Ovary (tissue), 9 donors: ENCODE results near the gene S100A14. TPM values are rescaled to one million over a fixed set of nuclear protein-coding genes. Genes with fewer than 3 reads are reported as not detected.
A peak's percentile ranks its signal among the peaks of the same experiment; 100 is the strongest.

ENCODE experiments used
- DNase-seq, 5 donors: peaks; one replicate each; pipeline ENCODE4 v3.0.0-alpha.2; 2019 to 2020
- H3K27ac ChIP-seq, 2 donors: fragments of 200-600 bp; one replicate each; pipeline versions ENCODE4 v1.5.1 to v1.8.0; 2019 to 2022
- H3K27me3 ChIP-seq: fragments of 200-600 bp; one replicate; pipeline ENCODE4 v1.8.0; 2022
- H3K36me3 ChIP-seq: fragments of 200-600 bp; sonication (generic); one replicate; pipeline ENCODE4 v1.5.1; 2019
- H3K4me1 ChIP-seq: one replicate; pipeline ENCODE4 v1.8.1; 2013; ENCODE audit warnings: mild to moderate bottlenecking, moderate library complexity; ENCODE audit not compliant: insufficient read depth
- H3K4me3 ChIP-seq: fragments of 200-600 bp; sonication (generic); one replicate; pipeline ENCODE4 v1.5.1; 2017
- H3K9me3 ChIP-seq, 2 donors: fragments of 200-600 bp in 1 of 2; sonication (generic) in 1 of 2; one replicate each; pipeline versions ENCODE4 v1.5.1 to v1.8.1; 2013 to 2019; ENCODE audit warnings: mild to moderate bottlenecking in 1 of 2, moderate library complexity in 1 of 2
- CTCF ChIP-seq, 3 donors: fragments of 450-650 bp in 2 of 3; fragments of 200-600 bp in 1 of 3; IDR thresholded peaks; one replicate each; pipeline versions ENCODE4 v1.5.1 to v1.8.0; 2016 to 2022; ENCODE audit warnings: antibody characterized with exemption in 3 of 3, mild to moderate bottlenecking in 1 of 3
- EP300 ChIP-seq: sonication (generic); formaldehyde crosslinking; IDR thresholded peaks from one replicate; pipeline ENCODE4 v1.6.1; 2017; ENCODE audit warnings: antibody characterized with exemption
- POLR2A ChIP-seq: fragments of 450-650 bp; IDR thresholded peaks from one replicate; pipeline ENCODE4 v1.6.1; 2017; ENCODE audit warnings: antibody characterized with exemption, mild to moderate bottlenecking, moderate library complexity
- WGBS, 3 donors: extraction: QIAGEN DNeasy Blood & Tissue Kit in 1 of 3; methylation state at CpG; one replicate each; pipeline versions ENCODE4 v1.1.5 to v1.1.7; 2013 to 2017; 5-methylcytosine and 5-hydroxymethylcytosine counted together
- intact Hi-C, 4 donors: fragments of 100-400 bp; cut with DNase I; formaldehyde crosslinking; loops; one replicate each; pipeline versions ENCODE4 v1.11.0 to v1.15.1; 2022 to 2023
- polyA plus RNA-seq, 2 donors: library from polyadenylated mRNA; stranded (reverse); fragments of 200-250 nt in 1 of 2; fragments of 350-450 nt in 1 of 2; fragmentation: Illumina TruSeq in 1 of 2; extraction: RNeasy Lipid Tissue Mini Kit (QIAGEN cat#74804) in 1 of 2; gene quantifications; one replicate each; pipeline ENCODE4 v1.2.3, GENCODE V29; 2013 to 2014
- total RNA-seq, 7 donors: library from RNA; depleted of rRNA in 2 of 7; stranded (reverse); fragments of >200 nt in 2 of 7; fragmentation: NEBNext Ultra II Directional in 3 of 7; extraction: Animal tissue kit (Norgen Biotek cat#: 25700) in 3 of 7; gene quantifications; one replicate each; pipeline versions ENCODE4 v1.1.0 to v1.2.4, GENCODE V29; 2016 to 2023
- donor health status: DM: no; HTN: no; CAD: no; lungs with moderate emphysema.
- donor health status: DM: no; HTN: no; CAD: no.
- donor health status: Bipolar disorder and iron deficiency.
- donor health status: DM: yes; HTN: yes; CAD: no.
- donor health status: DM: no; HTN: no; CAD: no.
- donor health status: DM: yes; HTN: yes; CAD: no.

The S100A14 gene
- total and polyA plus RNA-seq, 9 donors: 0.40 to 19.8 (median 2.1) TPM; not detected in 2

- DNase-seq: peak in 1 of 5 donors; percentile 33
- TF ChIP-seq EP300: no peak
- TF ChIP-seq CTCF (IDR thresholded peaks at IDR 0.05): no peak
- TF ChIP-seq POLR2A: no peak
- 16 to 52% (median 28%) methylated on average over 3 of the region's 3 CpGs for WGBS, 3 donors
- H3K4me1 ChIP-seq: peaks cover 3% of the 10 kb centered on the region
- H3K4me3 ChIP-seq: no peak overlapping the region
- H3K9me3 ChIP-seq: no peaks in the 10 kb centered on the region
- intact Hi-C loops: no loop called here
- no peaks in the 10 kb centered on the region for H3K36me3 ChIP-seq
- no peaks in the 10 kb centered on the region for H3K27me3 ChIP-seq
- H3K27ac ChIP-seq: peak overlapping the region in 1 of 2 donors; percentile 31
Measured at GRCh38 chr1:153649137-153649862, 33.2 kb upstream of the S100A14 start.

GRCh38 chr1:153648000-153648643 is 32.0 kb upstream of the S100A14 start:
- DNase-seq: peak in 1 of 5 donors; percentile 28
- Histone ChIP-seq H3K4me1 (peaks cover 3% of the 10 kb centered on the region), H3K27ac (no peak overlapping the region), H3K4me3 (no peak overlapping the region), H3K36me3 (no peaks in the 10 kb centered on the region), H3K27me3 (no peaks in the 10 kb centered on the region), H3K9me3 (no peaks in the 10 kb centered on the region)
- TF ChIP-seq CTCF (IDR thresholded peaks at IDR 0.05) (no peak), EP300 (no peak), POLR2A (no peak)
- 64 to 81% (median 75%) methylated on average over 10 of the region's 10 CpGs for WGBS, 3 donors
- intact Hi-C loops: no loop called here

- H3K27ac ChIP-seq: no peak overlapping the region
- intact Hi-C loops: no loop called here
- peak in 1 of 5 donors; percentile 13 for DNase-seq
Measured at GRCh38 chr1:153647346-153647714, 31.2 kb upstream of the S100A14 start.

More at GRCh38 chr1:153647346-153647714, 31.2 kb upstream of the S100A14 start:
- 34 to 50% (median 49%) methylated on average over 2 of the region's 2 CpGs for WGBS, 3 donors
- Histone ChIP-seq H3K9me3 (no peaks in the 10 kb centered on the region), H3K4me1 (peaks cover 3% of the 10 kb centered on the region), H3K4me3 (no peak overlapping the region), H3K36me3 (no peaks in the 10 kb centered on the region), H3K27me3 (no peaks in the 10 kb centered on the region)
- TF ChIP-seq POLR2A (no peak), CTCF (IDR thresholded peaks at IDR 0.05) (no peak)
